GM12865 (cell line): Measurements from ENCODE around the gene TBCD.
A peak's percentile ranks its signal among the peaks of the same experiment; 100 is the strongest.
"Not testable (repeated sequence)": the region's sequence is repeated elsewhere in the genome, so short reads cannot be mapped to it uniquely, and the experiment has no call there.

Experiments used
- DNase-seq: peaks from one replicate; pipeline ENCODE4 v3.0.0; 2010; ENCODE audit warnings: low read depth
- H3K4me3 ChIP-seq: 2 replicates; pipeline ENCODE4 v1.5.1; 2011; ENCODE audit warnings: mild to moderate bottlenecking, low read depth, low read length, control low read depth
- TF ChIP-seq, protein P1 (sequence below): IDR thresholded peaks from 2 replicates; pipeline ENCODE4 v1.5.1; 2011; ENCODE audit warnings: low read length, control low read depth, low read depth, inconsistent platforms; ENCODE audit not compliant: insufficient read depth; ENCODE audit errors: missing control alignments

TBCD gene

DNA sequence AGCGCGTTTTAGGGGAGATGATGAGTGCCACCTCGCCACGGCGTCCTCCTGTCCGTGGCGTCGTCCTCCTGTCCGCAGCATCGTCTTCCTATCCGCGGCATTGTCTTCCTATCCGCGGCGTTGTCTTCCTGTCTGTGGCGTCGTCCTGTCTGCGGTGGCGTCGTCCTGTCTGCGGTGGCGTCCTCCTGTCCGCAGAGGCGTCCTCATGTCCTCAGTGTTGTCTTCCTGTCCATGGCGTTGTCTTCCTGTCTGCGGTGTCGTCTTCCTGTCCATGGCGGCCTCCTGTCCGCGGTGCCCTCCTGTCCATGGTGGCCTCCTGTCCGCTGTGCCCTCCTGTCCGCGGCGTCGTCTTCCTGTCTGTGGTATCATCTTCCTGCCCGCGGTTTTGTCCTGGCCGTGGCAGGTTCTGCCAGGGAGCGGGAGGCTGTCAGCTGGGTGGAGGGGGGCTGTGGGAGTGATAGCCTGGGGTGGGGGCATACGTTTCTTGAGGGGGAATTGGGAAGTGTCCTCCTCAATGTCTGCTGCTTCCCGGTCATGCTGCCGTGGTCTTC, 30.9 kb downstream of the TBCD start:
- TF ChIP-seq, protein P1, sequence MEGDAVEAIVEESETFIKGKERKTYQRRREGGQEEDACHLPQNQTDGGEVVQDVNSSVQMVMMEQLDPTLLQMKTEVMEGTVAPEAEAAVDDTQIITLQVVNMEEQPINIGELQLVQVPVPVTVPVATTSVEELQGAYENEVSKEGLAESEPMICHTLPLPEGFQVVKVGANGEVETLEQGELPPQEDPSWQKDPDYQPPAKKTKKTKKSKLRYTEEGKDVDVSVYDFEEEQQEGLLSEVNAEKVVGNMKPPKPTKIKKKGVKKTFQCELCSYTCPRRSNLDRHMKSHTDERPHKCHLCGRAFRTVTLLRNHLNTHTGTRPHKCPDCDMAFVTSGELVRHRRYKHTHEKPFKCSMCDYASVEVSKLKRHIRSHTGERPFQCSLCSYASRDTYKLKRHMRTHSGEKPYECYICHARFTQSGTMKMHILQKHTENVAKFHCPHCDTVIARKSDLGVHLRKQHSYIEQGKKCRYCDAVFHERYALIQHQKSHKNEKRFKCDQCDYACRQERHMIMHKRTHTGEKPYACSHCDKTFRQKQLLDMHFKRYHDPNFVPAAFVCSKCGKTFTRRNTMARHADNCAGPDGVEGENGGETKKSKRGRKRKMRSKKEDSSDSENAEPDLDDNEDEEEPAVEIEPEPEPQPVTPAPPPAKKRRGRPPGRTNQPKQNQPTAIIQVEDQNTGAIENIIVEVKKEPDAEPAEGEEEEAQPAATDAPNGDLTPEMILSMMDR = no peak
- no peak for DNase-seq
- no peak overlapping the region for H3K4me3 ChIP-seq

DNA sequence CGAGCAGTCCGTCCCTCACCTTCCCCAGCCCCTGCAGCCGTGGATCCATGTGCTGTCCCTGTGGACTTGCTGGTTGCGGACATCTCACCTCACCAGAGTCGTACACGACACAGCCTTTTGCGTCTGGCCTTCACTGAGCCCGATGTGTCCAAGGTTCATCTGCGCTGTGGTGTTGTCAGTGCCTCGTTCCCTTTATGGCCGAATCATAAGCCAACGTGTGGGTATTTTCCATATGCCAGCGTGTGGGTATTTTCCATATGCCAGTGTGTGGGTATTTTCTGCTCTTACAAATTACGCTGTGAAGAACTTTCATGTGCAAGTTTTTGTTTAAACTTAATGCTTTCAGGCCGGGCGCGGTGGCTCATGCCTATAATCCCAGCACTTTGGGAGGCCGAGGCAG, 31.6 kb downstream of the TBCD start:
- H3K4me3 ChIP-seq = no peak overlapping the region
- TF ChIP-seq, protein P1 = no peak
- no peak for DNase-seq

DNA sequence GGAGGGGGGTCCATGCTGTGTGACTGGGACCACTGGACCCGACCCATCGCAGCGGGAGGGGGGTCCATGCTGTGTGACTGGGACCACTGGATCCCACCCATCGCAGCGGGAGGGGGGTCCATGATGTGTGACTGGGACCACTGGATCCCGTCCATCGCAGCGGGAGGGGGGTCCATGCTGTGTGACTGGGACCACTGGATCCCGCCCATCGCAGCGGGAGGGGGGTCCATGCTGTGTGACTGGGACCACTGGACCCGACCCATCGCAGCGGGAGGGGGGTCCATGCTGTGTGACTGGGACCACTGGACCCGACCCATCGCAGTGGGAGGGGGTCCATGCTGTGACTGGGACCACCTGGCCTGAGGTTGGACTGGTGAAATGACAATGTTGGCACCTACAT, 33.7 kb downstream of the TBCD start:
- DNase-seq, H3K4me3 ChIP-seq: not testable (repeated sequence)

DNA sequence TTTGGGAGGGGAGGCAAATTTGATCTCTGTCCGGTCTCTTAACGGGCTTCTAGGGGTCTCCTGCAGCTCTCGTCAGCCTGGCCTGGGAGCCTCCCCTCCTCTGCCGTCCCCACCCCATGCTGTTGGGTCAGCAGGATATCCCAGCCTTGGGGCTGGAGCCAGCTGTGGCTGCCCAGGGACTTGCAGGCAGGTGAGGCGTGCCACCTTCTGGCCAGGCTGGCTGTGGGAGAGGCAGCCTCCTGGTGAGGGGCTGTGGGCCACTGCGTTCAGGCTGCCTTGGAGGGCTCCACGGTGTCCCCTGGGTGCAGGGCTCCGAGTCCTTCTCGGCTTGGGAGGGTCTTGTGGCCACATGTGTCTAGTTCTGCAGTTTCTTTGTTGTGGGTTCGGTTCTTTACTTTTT, 34.6 kb downstream of the TBCD start:
- TF ChIP-seq, protein P1 = no peak
- no peak overlapping the region for H3K4me3 ChIP-seq
- no peak for DNase-seq

DNA sequence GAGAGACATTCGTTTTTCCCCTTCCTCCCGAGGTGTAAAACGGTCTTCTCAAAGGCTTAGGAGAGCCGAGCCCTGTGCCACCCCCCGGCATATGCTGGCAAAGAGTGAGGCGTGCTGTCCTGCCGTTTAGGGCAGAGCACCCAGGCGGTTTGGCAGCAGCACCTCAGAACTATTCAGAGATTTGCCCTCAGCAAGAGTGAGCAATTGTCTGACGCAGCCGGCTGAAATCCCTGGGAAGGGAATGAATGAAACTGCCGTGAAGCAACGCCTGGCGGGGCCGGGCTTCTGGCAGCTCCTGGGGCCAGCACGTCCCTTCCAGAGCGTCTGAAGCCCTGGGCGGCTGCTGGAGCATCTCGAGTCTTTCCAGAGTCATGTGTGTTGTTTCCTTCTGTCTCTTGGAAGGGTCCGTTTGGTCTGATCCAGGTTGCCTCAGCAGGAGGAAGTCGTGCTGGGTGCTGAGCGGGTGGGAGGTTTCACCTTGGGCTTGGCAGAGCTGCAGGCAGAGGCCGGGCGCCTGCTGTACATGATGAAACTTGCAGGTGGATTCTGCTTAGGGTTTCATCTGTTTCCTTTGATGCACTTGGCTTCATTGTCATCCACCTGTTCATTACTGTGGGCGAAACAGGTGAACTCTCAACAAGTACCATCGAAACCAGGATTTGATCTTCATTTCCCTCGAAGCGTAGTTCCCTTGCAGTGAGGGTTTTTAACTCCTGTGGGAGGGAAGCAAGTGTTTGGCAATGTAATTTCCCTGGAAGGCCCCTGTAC, 35.4 kb downstream of the TBCD start:
- DNase-seq = peak; percentile 77
- TF ChIP-seq, protein P1 = no peak
- H3K4me3 ChIP-seq = no peak overlapping the region

DNA sequence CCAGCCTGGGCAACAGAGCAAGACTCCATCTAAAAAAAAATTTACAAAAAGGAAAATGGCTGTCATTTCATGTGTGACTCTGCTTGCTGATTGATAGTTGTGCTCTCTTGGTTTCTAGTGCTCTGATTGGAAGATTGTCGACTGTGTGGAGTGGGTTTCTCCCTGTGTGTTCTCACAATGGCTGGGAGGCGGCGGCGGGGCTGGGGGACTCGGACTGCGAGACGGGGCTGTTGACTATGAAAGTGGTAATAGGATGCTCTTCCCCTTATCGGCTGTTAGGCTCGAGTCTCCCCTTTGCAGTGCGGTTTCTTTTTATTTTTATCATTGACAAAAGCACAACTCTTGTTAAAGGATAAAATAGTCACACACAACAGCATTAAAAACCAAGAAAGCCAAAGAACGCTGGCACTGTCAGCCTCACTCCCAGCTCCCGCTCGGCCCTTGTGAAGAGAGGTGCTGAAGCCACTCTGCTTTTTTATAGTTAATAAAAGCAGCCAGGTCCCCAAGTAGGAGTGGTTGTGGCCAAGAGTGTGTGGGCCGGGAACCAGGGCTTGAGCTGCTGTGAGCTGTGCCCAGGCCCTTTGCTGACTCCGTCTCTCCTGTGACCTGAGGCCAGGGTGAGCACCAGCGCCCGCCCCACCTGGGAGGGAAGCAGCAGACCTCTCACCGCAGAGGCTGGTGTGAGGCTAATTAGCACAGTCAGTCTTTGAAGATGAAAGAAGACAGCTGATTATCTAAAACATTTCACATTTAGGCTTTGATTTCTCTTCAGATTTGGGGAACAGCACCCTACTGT, 36.5 kb downstream of the TBCD start:
- DNase-seq = no peak
- H3K4me3 ChIP-seq = no peak overlapping the region
- TF ChIP-seq, protein P1 = no peak

DNA sequence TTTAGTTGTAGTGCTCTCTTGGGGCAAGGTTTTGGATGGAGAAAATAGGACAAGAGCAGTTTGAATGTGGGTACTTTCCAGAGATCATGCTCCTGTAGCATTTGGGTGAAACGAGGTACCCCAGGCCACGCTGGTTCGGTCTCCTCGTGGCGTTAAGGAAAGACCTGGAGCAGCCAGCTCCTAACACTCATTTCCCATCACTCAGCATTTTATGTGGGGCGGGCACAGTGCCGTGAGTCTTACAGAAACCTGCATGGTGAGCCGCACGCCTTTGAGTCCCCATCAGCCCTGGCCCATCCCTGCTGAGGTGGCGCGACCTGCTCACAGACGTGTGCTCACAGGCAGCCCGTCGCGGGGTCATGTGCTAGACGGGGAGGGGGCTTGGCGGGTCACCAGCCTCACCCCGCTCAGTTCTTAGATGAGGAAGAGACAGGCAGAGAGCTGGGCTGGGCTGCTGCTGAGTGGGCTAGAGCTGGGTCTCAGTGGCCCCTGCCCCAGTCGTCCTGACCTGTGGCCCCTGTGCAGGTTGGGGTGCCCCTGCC, 37.3 kb downstream of the TBCD start:
- TF ChIP-seq, protein P1 = no peak
- no peak overlapping the region for H3K4me3 ChIP-seq
- DNase-seq = no peak
